Measurements from ENCODE around the gene KDM4E. TPM values are rescaled to one million over a fixed set of nuclear protein-coding genes. Genes with fewer than 3 reads are reported as not detected.

Gene KDM4E
- polyA plus RNA-seq, 1 experiment, result not detected

GRCh38 chr11:95057959-95058358 lies 32.9 kb downstream of the KDM4E start:
- CTCF ChIA-PET, result interaction anchor here (0.8 to 2.1 kb wide), 4 partner anchors 9 to 647 kb away, joined by 3 to 6 read pairs (median 3); partner anchors contain the start of gene SRSF8

GRCh38 chr11:95058621-95059020 lies 33.6 kb downstream of the KDM4E start:
- no peaks in the 10 kb centered on the region for H3K9me3 ChIP-seq (ENCODE audit: control insufficient read depth, insufficient read depth, low read length)
- ChIA-PET POLR2A (no interaction called here), CTCF (interaction anchor here (1.0 to 1.2 kb wide), 2 partner anchors 93 to 646 kb away, joined by 3 read pairs; no protein-coding TSS in a partner anchor)
- no peak overlapping the region for H3K27ac ChIP-seq (ENCODE audit: low read depth, low read length)
- no peak overlapping the region for H3K4me3 ChIP-seq (ENCODE audit: low read depth, low read length)
- H3K27me3 ChIP-seq (ENCODE audit: control insufficient read depth, insufficient read depth, low read length), result peaks cover 3% of the 10 kb centered on the region
- no peak for TF ChIP-seq CTCF (IDR thresholded peaks at IDR 0.05; ENCODE audit: low read depth, low read length)
- no peak for DNase-seq (ENCODE audit: low read depth, low spot score)

More at GRCh38 chr11:95057959-95058358, 32.9 kb downstream of the KDM4E start:
- Histone ChIP-seq H3K27me3 (ENCODE audit: control insufficient read depth, insufficient read depth, low read length) (peaks cover 3% of the 10 kb centered on the region), H3K4me3 (ENCODE audit: low read depth, low read length) (no peak overlapping the region), H3K27ac (ENCODE audit: low read depth, low read length) (no peak overlapping the region), H3K9me3 (ENCODE audit: control insufficient read depth, insufficient read depth, low read length) (no peaks in the 10 kb centered on the region)
- TF ChIP-seq CTCF (IDR thresholded peaks at IDR 0.05; ENCODE audit: low read depth, low read length), result no peak
- no peak for DNase-seq (ENCODE audit: low read depth, low spot score)
- POLR2A ChIA-PET, result no interaction called here

GRCh38 chr11:95059046-95059445 lies 34.0 kb downstream of the KDM4E start:
- CTCF ChIA-PET, result no interaction called here
- POLR2A ChIA-PET, result no interaction called here
- Histone ChIP-seq H3K9me3 (ENCODE audit: control insufficient read depth, insufficient read depth, low read length) (no peaks in the 10 kb centered on the region), H3K27ac (ENCODE audit: low read depth, low read length) (no peak overlapping the region), H3K27me3 (ENCODE audit: control insufficient read depth, insufficient read depth, low read length) (peaks cover 3% of the 10 kb centered on the region), H3K4me3 (ENCODE audit: low read depth, low read length) (no peak overlapping the region)
- no peak for DNase-seq (ENCODE audit: low read depth, low spot score)
- no peak for TF ChIP-seq CTCF (IDR thresholded peaks at IDR 0.05; ENCODE audit: low read depth, low read length)

GRCh38 chr11:95065336-95065735 lies 40.3 kb downstream of the KDM4E start:
- H3K27ac ChIP-seq (ENCODE audit: low read depth, low read length), result no peak overlapping the region
- ChIA-PET CTCF (no interaction called here), POLR2A (no interaction called here)
- no peaks in the 10 kb centered on the region for H3K9me3 ChIP-seq (ENCODE audit: control insufficient read depth, insufficient read depth, low read length)
- no peak for TF ChIP-seq CTCF (IDR thresholded peaks at IDR 0.05; ENCODE audit: low read depth, low read length)
- no peak overlapping the region for H3K4me3 ChIP-seq (ENCODE audit: low read depth, low read length)
- no peak for DNase-seq (ENCODE audit: low read depth, low spot score)
- no peaks in the 10 kb centered on the region for H3K27me3 ChIP-seq (ENCODE audit: control insufficient read depth, insufficient read depth, low read length)

GRCh38 chr11:95066716-95067038 lies 41.6 kb downstream of the KDM4E start, which contains the start of gene SRSF8:
TSS of gene SRSF8 (plus strand) at chr11:95066919. CDS start at chr11:95067227, 308 bp downstream.
- no peaks in the 10 kb centered on the region for H3K27me3 ChIP-seq (ENCODE audit: control insufficient read depth, insufficient read depth, low read length)
- H3K4me3 ChIP-seq (ENCODE audit: low read depth, low read length), result peak within 1 kb of the TSS; percentile 77
- no peaks in the 10 kb centered on the region for H3K9me3 ChIP-seq (ENCODE audit: control insufficient read depth, insufficient read depth, low read length)
- no peak for TF ChIP-seq CTCF (IDR thresholded peaks at IDR 0.05; ENCODE audit: low read depth, low read length)
- H3K27ac ChIP-seq (ENCODE audit: low read depth, low read length), result peak within 1 kb of the TSS; percentile 83
- CTCF ChIA-PET, result interaction anchor here (0.6 to 7.9 kb wide), 22 partner anchors 9 to 714 kb away, joined by 3 to 85 read pairs (median 6); partner anchors contain the start of gene ENDOD1
- DNase-seq (ENCODE audit: low read depth, low spot score), result no peak
- POLR2A ChIA-PET, result interaction anchor here (0.6 to 2.6 kb wide), 8 partner anchors 10 to 1323 kb away, joined by 3 to 12 read pairs (median 4); partner anchors contain the start of genes CCDC82, CWC15, JRKL and KDM4D
